Hepatic stellate cell (primary cell): ENCODE data around the gene EMC6.

ENCODE experiments used
- DNase-seq: peaks from one replicate; pipeline ENCODE4 v3.0.0; 2011; ENCODE audit warnings: low spot score

EMC6 gene

GRCh38 chr17:3668279-3669084 is at the start of gene EMC6, which contains the start of gene TAX1BP3:
TSS of gene EMC6 (plus strand) at chr17:3668812. CDS start at chr17:3669147, 335 bp downstream.
TSS of gene TAX1BP3 (minus strand) at chr17:3668578. CDS start at chr17:3668526, 52 bp downstream.
- DNase-seq, result peak; percentile 100

GRCh38 chr17:3621146-3621720 is 47.4 kb upstream of the EMC6 start:
- DNase-seq, result no peak

DNA sequence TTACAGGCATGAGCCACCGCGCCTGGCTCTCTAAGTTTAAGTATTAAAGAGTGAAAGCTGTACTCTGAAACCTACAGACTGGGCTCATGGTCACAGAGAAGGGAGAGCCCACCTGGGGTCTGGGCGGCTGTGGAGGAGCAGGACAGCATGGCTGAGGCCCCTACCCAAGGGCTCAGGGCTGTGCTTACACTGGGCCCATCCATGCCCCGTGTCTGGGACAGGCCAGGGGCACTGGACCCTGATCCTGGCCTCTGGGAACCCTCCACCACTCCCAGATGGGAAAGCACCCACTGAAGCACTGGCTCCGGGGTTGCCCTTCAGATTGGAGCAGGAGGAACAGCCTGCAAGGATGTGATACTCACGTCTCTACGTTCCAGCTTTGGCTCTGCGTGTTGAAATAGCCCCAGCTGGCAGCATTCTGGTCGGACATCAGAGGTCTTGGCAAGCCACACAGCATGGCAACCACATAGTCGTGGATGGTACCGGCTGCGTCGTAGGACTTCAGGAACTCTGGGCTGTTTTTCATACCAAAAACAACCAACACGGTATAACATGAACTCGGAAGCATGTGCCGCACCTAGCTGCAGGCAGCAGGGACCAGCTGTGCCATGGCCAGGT is 45.5 kb upstream of the EMC6 start:
- DNase-seq, result no peak

GRCh38 chr17:3626831-3627768 is 41.5 kb upstream of the EMC6 start:
- no peak for DNase-seq

DNA sequence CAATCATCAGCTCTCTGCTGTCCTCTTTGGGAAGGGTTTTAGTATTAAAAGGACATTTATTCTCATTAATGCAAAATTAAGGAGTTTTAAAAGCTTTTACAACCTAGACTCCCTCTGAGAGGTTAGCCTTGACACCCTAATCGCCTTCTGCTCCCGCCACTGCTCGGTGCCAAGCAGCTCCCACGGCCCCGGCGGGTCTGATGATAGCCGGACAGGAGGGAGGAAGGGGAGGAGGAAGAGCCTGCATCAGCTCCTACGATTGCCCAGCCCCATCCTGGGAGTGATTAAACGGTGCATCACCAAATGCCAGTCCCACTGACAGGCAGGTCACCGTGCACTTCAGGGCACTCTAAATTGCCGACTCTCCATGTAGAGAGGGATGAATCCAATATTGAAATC is 40.8 kb upstream of the EMC6 start:
- no peak for DNase-seq

DNA sequence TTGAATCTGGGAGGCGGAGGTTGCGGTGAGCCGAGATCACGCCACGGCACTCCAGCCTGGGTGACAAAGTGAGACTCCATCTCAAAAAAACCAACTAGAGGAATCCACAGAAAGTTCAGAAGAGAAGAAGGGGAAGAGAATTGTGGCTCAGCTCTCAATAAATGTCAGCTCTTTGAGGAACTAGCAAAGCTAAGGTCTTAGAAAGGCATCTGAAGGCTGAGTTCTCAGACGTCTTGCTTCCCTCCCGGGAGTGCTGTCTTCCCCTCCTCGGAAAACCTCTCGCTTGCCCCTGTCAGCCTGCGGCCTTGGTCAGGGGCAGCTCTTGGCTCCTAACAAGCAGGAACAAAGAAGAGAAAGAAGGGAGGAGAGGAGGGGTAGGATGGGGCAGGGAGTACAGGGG is 37.8 kb upstream of the EMC6 start:
- no peak for DNase-seq

DNA sequence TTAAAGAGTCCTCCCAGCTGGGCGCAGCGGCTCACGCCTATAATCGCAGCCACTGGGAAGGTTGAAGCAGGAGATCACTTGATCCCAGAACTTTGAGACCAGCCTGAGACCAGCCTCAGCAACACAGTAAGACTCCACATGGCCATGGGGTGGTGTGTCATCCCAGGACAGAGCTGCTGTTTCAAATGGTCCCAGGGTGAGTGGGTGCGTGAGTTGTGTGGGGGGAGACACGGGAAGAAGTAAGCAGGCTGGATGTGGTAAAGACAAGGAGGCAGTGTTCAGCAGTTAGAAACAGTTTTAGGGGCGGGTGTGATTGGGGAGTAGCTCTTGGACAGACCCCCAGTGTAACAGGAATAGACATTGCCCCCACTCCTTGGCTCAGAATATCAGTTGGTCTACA is 36.3 kb upstream of the EMC6 start:
- no peak for DNase-seq

DNA sequence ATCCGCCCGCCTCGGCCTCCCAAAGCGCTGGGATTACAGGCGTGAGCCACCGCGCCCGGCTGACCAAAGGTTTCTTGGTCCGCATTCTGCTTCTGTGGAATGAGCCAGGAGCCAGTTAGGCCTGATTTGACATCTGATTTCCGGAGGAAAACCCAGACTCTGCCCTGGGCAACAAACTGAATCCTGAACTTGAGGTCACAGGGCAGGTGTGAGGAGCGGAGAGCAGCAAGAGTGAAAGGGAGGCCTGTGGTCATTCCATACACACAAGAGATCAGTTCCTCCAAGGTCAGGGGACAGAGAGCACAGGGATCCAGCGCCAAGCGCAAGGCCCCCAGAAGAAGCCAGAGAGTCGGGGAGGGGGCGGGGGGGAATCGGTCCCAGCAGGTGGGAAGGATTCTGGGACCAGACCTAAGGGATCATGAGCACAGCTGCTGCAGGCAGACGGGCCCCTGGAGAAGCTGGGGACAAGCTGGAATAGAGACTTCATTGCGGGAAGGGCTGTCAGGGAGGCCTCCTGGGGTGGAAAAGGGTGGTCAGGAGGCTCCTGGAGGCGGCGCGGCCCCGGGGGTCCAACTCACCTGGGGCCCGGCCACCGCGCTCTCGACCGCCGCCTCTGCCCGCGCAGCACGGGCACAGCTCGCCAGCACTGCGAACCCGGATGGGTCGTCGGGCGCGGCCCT is 33.0 kb upstream of the EMC6 start:
- DNase-seq, result peak; percentile 27

DNA sequence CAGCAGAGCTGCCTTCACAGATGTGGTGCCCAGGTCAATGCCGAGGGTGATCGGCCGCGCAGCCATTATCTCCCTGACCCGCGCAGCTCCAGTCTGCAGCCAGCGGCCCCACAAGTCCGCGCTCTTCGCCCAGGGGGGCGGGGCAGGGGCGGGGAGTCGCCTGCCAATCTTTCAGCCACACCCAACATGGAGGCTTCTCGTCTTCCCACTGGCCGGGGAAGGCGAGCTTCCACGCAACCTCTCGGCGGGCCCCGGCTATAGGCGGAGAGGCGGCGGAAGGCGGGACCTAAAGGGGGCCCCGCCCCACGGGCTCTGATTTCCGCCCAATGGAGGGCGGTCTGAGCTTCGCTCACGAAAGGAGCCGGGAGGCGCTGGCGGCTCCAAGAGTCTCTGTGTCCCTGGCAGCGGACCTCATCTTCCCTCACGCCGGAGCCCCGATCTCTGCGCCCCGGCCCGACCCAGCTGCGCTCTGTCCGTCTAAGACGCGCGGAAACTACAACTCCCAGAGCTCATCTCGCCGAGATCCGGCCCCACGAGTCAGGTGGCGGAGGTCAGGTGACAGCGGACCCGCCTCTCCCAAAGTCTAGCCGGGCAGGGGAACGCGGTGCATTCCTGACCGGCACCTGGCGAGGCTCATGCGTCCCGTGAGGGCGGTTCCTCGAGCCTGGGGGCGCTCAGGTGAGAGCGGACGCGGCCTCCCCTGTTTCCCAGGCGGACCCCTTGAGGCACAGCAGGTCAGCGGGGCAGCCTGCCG is 32.3 kb upstream of the EMC6 start, which contains the start of the genes CTNS and SHPK:
Gene CTNS, plus strand, starts transcription at position 607 of the 754 bp plus-strand sequence. CDS start 3,447 bp downstream, outside the sequence.
Gene SHPK, minus strand, starts transcription at position 97 of the 754 bp plus-strand sequence. Its CDS starts 31 bp downstream, at position 66.
- peak; percentile 99 for DNase-seq

DNA sequence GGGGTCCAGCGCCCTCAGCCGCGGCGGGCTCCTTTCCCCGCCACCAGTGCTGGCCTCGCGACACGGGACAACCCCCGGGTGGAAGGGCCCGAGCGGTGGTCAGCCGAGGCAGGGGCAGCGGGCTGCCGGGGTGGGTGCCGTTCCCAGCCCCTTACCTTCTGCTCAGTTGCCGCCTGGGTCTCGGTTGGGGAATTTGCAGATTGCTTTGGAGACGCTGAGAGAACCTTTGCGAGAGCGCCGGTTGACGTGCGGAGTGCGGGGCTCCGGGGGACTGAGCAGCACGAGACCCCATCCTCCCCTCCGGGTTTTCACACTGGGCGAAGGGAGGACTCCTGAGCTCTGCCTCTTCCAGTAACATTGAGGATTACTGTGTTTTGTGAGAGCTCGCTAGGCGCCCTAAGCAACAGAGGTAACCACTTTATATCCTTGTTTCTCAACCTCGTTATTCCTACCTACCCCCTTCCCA is 31.7 kb upstream of the EMC6 start:
- peak; percentile 41 for DNase-seq

DNA sequence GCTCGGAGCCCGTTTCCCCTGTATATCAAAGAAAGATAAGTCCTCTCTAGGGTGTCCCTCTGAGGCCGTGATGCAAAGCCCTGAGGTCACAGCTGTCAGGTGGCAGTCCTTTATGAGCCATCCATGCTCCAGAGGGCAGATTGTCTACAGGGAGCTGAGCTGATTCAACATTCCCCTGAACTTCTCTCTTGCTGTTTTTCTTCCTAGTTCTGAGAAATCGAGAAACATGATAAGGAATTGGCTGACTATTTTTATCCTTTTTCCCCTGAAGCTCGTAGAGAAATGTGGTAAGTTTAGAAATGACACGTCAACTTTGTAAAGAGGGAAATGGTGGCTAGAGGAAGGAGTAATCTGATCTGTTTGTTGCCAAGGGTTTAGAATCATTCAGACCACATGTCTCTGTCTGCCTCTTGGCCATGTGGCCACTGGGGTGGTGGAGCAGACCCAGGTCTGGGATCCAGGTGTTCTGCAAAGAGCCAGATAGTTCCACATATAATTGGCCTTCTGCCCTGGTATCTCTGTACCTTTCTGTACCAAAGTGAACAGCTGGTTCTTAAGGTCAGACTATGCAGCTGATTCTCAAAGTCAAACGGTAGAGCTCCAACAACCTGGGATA is 28.5 kb upstream of the EMC6 start:
- DNase-seq, result peak; percentile 50

- DNase-seq, result no peak
Observed at GRCh38 chr17:3641014-3641413, 27.6 kb upstream of the EMC6 start.

GRCh38 chr17:3641717-3642486 is 26.7 kb upstream of the EMC6 start:
- no peak for DNase-seq

GRCh38 chr17:3643889-3644349 is 24.7 kb upstream of the EMC6 start:
- no peak for DNase-seq

DNA sequence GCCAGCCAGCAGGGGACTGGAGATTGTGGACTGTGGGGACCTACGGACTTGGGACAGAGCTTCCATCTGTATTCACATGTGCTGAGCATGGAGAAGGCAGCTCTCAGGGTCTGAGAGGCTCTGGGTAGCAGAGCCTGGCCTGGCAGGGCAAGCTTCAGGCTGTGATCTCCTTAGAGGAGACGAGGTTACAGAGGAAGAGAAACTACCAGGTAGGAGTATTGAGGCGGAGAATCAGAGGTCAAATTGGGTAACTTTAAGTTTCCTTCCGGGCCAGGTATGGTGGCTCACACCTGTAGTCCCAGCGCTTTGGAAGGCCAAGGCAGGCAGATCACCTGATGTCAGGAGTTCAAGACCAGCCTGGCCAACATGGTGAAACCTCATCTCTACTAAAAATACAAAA is 23.3 kb upstream of the EMC6 start:
- DNase-seq, result no peak

DNA sequence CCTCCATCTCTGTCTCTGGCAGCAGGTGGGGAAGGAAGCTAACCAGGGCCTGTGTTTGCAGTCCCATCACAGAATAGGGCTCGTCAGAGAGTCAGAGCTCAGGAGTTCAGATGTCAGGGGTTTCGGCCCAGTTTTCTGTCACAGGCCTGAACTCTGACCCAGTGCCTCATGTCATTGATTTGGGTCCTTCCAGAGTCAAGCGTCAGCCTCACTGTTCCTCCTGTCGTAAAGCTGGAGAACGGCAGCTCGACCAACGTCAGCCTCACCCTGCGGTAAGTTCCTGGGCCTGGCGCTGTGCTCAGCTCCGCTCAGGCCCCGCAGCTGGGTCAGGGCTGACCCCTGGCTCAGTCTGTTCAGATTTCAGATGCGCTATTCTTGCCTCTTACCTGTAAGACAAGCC is 21.4 kb upstream of the EMC6 start:
- DNase-seq, result no peak

GRCh38 chr17:3647769-3648555 is 20.6 kb upstream of the EMC6 start:
- peak; percentile 69 for DNase-seq

DNA sequence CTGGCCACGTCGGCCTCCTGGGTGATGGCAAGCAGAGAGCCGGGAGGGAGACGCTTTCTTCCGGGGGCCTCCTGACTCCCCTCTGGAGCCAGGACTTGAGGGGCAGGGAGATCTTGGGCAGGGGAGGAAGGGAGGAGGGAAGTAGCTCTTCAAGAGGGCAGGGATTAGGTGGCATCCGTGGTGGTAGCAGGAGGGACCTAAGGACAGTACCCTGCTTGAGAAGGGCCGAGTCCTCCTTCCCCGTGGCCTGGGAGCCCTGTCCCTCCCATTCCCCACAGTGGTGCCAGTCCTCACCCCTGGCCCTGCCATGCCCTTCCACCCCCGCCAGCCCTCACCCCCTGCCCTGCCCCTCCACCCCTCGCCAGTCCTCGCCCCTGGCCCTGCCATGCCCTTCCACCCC is 12.8 kb upstream of the EMC6 start:
- DNase-seq, result no peak
